ENCODE results near the gene BOLA1. TPM values are rescaled to one million over a fixed set of nuclear protein-coding genes. Genes with fewer than 3 reads are reported as not detected.
A peak's percentile ranks its signal among the peaks of the same experiment; 100 is the strongest.

The BOLA1 gene
- total RNA-seq, 2 donors from 2014 or later = 5.3 to 7.2 TPM

DNA sequence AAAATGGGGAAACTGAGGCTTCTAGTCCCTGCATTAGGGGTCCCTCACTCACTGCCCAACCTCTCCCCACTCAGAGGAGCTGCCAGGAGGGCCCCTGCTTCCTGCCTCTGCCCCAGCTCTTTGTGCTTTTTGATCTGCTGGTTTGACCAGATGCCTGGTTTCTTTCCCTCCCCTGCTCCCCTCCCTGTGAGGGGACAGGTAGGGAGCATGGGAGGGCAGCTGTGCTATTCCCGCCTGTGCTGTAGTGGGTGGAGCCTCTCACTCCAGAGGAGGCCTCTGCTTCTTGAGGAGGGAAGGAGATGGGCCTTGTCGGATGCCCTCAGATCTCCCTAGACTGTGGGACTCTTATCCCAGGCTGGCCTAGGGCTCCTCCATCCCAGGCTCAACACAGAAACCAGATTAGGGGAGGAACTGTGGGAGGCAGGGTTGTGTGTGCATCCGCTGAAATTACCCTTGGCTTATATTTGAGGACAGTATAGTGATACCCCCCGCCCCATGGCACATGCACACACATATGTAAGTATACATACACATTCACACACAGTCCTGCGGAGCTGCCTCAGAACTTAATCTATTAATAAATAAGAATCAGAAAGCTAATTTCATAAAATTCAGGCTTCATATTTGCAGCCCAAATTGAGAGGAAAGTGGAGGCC lies 4.6 kb downstream of the BOLA1 start:
- peak overlapping the region; percentile 74 for H3K27ac Mint-ChIP-seq

DNA sequence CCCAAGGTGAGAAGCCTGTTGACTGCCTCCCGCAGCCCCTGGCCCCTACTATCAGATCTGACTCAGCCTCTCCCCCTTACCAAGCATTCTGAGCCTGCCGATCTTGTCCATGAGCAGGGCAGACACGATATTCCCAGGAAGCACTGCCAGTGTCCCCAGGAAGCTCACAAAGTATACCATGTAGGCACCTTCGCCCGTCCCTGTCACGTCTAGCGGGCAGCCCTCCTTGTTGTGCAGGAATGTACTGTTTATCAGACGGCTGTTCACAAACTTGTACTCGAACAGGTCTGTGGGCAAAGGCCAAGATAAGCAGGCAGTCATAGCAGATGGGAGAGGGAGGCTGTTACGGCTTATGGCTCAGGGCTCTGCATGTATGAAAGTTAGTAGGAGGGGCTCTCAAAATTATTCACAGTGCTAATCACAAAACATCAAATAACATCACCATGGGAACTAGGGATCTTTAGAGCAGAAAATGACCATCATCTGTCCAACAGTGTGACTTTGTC lies 7.3 kb downstream of the BOLA1 start:
- peaks cover 12% of the 10 kb centered on the region for H3K4me1 Mint-ChIP-seq
- no peak overlapping the region for H3K4me3 Mint-ChIP-seq
- H3K27ac Mint-ChIP-seq = no peak overlapping the region
- no peak for ATAC-seq
- H3K9me3 ChIP-seq (ENCODE audit: control insufficient read depth, low read length, poor library complexity, severe bottlenecking) = no peaks in the 10 kb centered on the region
- H3K27me3 Mint-ChIP-seq = no peaks in the 10 kb centered on the region
- no peak for DNase-seq
- H3K36me3 Mint-ChIP-seq (ENCODE audit: low read depth) = peaks cover 2% of the 10 kb centered on the region

More for the DNA sequence above, 4.6 kb downstream of the BOLA1 start:
- Mint-ChIP-seq H3K27me3 (no peaks in the 10 kb centered on the region), H3K4me1 (peaks cover 20% of the 10 kb centered on the region), H3K4me3 (no peak overlapping the region), H3K36me3 (ENCODE audit: low read depth) (peaks cover 2% of the 10 kb centered on the region)
- ATAC-seq = no peak
- no peaks in the 10 kb centered on the region for H3K9me3 ChIP-seq (ENCODE audit: control insufficient read depth, low read length, poor library complexity, severe bottlenecking)
- no peak for DNase-seq

DNA sequence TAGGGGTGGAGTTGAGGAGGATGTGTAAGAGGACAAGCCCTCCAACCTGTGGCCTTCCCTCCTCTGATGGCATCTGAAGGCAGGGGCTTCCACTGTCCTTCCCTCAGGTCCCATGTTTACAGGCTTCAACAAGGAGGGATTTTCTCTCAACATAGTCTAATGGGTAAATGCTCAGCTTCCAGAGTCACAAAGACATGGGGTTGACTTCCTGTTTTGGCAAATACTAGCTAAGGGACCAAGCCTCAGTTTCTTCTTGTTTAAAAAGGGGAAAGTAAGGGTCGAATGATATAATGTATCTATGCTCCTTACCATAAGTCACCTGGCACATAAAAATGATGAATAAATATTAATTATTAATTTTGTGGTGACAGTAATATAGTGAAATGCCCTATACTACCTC lies 15.2 kb downstream of the BOLA1 start:
- ATAC-seq (no peak), DNase-seq (no peak)
- Mint-ChIP-seq H3K4me1 (peaks cover 24% of the 10 kb centered on the region), H3K27me3 (no peaks in the 10 kb centered on the region), H3K36me3 (ENCODE audit: low read depth) (no peaks in the 10 kb centered on the region), H3K27ac (peak overlapping the region; percentile 84), H3K4me3 (no peak overlapping the region)
- H3K9me3 ChIP-seq (ENCODE audit: control insufficient read depth, low read length, poor library complexity, severe bottlenecking) = no peaks in the 10 kb centered on the region

DNA sequence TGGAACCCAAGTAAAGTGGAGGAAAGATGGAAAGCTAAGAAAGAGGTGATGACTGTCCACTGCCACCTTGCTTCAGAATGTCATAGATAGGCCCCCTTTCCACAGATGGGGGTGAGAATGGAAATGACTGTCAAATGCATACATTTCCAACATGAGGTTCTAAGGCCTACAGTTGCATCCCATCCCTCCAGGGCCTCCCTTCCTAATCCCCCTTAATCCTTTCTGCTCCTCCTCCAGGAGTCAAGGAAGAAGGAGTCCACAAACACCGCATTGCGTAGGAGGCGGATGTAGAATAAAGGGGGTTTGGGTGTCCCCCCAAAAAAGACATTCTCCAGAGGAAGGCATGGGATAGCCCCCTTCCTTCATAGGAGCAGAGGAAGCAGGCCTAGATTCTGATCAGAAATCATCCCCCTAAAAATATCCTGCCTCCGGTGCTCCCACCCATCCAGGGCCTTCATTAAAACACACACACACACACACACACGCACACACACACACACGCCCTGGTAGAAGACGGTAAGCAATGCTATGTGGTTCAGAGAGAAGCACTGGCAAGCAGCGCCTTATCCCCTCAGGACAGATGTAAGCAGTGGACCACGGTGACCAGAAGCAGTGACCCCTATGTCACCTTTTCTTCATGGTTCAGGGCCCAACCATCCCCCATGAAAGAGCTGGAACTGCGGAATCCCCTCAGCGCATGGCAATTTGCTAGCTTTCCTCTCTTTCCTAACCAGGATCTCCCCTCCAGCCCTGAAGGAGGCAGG lies 16.2 kb downstream of the BOLA1 start:
- Mint-ChIP-seq H3K27me3 (no peaks in the 10 kb centered on the region), H3K36me3 (ENCODE audit: low read depth) (no peaks in the 10 kb centered on the region), H3K27ac (peak overlapping the region; percentile 84), H3K4me3 (peak overlapping the region; percentile 90), H3K4me1 (peaks cover 24% of the 10 kb centered on the region)
- DNase-seq (no peak), ATAC-seq (no peak)
- no peaks in the 10 kb centered on the region for H3K9me3 ChIP-seq (ENCODE audit: control insufficient read depth, low read length, poor library complexity, severe bottlenecking)

DNA sequence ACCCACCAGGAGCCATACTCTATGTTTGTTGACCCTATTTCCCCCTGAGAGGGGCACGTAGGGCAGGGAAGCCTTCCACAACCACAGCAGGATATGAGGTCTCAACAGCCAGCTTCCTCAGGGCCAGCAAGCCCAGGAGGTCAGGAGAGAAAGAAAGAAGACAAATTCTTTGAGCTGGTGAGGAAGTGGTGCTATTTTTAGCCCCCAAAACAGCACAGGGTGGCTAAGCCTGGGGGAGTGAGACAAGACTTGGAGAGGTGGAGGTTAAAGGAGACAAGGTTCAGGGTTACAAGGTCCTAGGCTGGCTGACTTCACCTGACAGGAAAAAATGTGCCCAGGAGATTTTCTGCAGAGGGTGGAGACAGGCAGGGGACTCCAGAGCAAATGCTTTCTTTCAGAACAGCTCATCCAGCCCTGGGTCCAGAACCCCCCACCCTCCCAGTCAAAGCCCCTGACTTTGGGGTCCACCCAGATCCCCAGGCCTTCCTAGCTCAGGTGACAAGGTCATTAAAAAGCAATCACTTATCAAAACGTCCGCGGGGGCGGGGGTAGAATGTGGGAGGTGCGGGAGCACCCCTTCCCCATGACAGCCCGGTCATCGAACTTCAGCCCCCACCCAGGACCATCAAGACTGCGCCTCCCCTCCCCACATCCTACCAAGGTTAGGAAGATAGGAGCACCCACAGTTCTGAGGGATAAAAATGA lies 17.0 kb downstream of the BOLA1 start:
- no peaks in the 10 kb centered on the region for H3K36me3 Mint-ChIP-seq (ENCODE audit: low read depth)
- H3K4me3 Mint-ChIP-seq = peak overlapping the region; percentile 90
- H3K4me1 Mint-ChIP-seq = peaks cover 21% of the 10 kb centered on the region
- ATAC-seq (no peak), DNase-seq (no peak)
- H3K9me3 ChIP-seq (ENCODE audit: control insufficient read depth, low read length, poor library complexity, severe bottlenecking) = no peaks in the 10 kb centered on the region
- H3K27me3 Mint-ChIP-seq = no peaks in the 10 kb centered on the region
- peak overlapping the region; percentile 84 for H3K27ac Mint-ChIP-seq

DNA sequence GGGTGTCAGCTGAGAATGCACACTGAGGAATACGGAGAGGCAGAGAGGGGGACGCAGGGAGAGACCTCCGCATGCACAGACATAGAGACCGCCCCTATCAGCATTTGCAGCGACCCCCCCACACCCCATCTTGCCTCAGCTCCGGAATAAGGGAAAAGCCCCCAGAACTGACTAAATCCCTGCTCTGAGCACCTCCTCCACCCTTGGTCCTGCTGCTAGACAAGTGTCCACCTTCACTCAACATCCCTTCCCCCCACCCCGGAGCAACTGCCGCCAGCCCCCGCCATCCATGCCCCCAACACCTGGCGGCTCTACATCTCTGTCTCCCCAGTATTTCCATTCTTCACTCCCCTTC lies 17.5 kb downstream of the BOLA1 start:
- no peak for ATAC-seq

DNA sequence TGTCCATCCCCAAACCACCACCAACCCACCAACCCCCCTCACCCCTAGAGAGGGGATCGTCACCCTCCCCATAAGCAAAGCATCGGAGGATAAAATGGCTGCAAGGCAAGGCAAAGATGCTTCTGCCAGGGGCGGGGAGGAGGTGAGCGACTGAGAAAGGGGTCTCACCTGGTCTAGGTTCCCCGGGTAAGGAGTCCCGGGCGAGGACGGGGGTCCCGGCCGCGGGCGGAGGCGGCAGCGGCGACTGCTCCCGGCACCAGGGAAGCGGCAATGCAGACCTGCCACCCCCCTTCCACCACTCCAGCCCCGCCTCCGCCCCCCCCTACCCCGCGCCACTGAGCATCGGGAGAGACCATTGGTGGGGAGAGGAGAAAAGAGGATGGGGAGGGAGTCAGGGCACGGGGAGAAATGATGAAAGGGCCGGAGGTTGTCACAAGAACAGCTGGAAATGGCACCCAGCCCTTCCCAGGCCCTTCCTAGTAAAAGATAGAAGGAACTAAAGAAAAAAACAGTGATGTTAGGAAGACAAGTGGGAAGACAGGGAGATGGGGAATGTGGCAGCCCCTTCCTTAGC lies 18.3 kb downstream of the BOLA1 start, which contains the start of gene SV2A:
Gene SV2A (minus strand): TSS at position 274 of the 574 bp plus-strand sequence. CDS start 4,004 bp downstream, outside the sequence.
- peak within 1 kb of the TSS; percentile 90 for H3K4me3 Mint-ChIP-seq

More for the DNA sequence above, 17.5 kb downstream of the BOLA1 start:
- Mint-ChIP-seq H3K36me3 (ENCODE audit: low read depth) (no peaks in the 10 kb centered on the region), H3K4me3 (peak overlapping the region; percentile 90), H3K4me1 (peaks cover 18% of the 10 kb centered on the region), H3K27me3 (no peaks in the 10 kb centered on the region), H3K27ac (peak overlapping the region; percentile 84)
- H3K9me3 ChIP-seq (ENCODE audit: control insufficient read depth, low read length, poor library complexity, severe bottlenecking) = no peaks in the 10 kb centered on the region
- no peak for DNase-seq

DNA sequence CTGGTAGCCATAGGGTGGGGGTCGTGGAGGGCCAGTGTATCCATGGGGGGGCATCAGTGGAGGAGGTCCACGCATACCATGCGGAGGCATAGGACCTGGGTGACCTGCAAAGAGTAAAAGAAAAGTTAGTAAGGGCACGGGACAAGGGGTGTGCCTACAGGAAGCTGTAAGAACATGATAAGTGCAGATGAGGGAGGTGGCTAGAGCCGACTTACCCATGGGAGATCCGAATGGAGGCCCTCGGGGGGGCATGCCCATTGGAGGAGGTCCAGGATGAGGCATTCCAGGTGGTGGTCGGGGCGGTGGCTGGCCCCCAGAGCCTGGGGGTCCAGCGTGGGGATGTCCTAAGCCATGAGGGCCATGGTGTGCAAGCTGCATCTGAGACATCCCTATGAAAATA lies 24.3 kb downstream of the BOLA1 start:
- Mint-ChIP-seq H3K4me1 (peaks cover 36% of the 10 kb centered on the region), H3K27ac (no peak overlapping the region), H3K4me3 (peak overlapping the region; percentile 68), H3K27me3 (no peaks in the 10 kb centered on the region), H3K36me3 (ENCODE audit: low read depth) (peaks cover 24% of the 10 kb centered on the region)
- H3K9me3 ChIP-seq (ENCODE audit: control insufficient read depth, low read length, poor library complexity, severe bottlenecking) = no peaks in the 10 kb centered on the region
- DNase-seq = no peak
- no peak for ATAC-seq

More for the DNA sequence above, 18.3 kb downstream of the BOLA1 start, which contains the start of gene SV2A:
- Mint-ChIP-seq H3K4me1 (peaks cover 17% of the 10 kb centered on the region), H3K36me3 (ENCODE audit: low read depth) (no peaks in the 10 kb centered on the region), H3K27ac (peak within 1 kb of the TSS; percentile 84), H3K27me3 (no peaks in the 10 kb centered on the region)
- peak in 2 of 3 donors; percentile 33 to 47 for DNase-seq
- ATAC-seq = peak; percentile 72
- no peaks in the 10 kb centered on the region for H3K9me3 ChIP-seq (ENCODE audit: control insufficient read depth, low read length, poor library complexity, severe bottlenecking)

DNA sequence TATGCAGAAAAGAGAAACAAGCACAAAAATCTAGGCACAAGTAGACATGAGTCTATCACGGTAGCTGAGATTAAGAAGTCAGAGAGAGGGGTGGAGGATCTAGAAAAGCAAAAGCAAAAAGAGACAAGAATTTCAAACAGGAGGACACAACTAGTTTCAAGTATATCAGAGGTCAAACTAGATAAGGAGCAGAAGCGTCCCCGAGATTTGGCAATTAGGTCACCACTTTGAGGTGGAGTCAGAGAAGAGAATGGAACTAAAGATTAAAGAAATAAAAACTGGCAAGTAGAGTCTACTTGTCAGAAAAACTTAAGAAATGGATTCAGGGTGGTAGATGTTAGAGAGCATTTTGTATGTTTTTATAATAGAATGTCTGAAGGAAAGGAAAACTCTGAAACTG lies 26.0 kb downstream of the BOLA1 start:
- no peaks in the 10 kb centered on the region for H3K9me3 ChIP-seq (ENCODE audit: control insufficient read depth, low read length, poor library complexity, severe bottlenecking)
- peaks cover 36% of the 10 kb centered on the region for H3K4me1 Mint-ChIP-seq
- no peak for ATAC-seq
- H3K27ac Mint-ChIP-seq = peak overlapping the region; percentile 85
- H3K4me3 Mint-ChIP-seq = peak overlapping the region; percentile 81
- no peaks in the 10 kb centered on the region for H3K27me3 Mint-ChIP-seq
- DNase-seq = no peak
- H3K36me3 Mint-ChIP-seq (ENCODE audit: low read depth) = peaks cover 24% of the 10 kb centered on the region

DNA sequence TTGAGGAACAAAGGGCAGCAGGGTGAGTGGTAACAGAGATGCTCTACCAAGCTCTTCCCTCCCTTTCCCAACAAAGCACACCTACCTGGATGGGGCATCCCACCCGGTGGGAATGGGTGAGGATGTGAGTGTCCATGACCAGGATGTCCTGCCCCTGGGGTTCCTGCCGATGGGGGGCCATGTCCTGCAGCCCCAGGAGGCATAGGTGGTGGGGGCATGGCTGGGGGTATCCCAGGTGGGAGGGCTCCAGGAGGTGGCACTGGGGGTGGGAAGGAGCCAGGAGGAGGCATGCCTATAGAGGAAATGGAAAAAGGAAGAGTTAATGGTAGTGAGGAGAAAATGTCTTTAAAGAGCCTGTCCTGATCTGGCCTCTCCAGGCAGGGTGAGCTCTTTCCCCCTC lies 26.4 kb downstream of the BOLA1 start:
- Mint-ChIP-seq H3K36me3 (ENCODE audit: low read depth) (peaks cover 26% of the 10 kb centered on the region), H3K4me1 (peaks cover 39% of the 10 kb centered on the region), H3K27me3 (no peaks in the 10 kb centered on the region), H3K27ac (peak overlapping the region; percentile 85), H3K4me3 (peak overlapping the region; percentile 97)
- no peaks in the 10 kb centered on the region for H3K9me3 ChIP-seq (ENCODE audit: control insufficient read depth, low read length, poor library complexity, severe bottlenecking)
- DNase-seq (no peak), ATAC-seq (no peak)

DNA sequence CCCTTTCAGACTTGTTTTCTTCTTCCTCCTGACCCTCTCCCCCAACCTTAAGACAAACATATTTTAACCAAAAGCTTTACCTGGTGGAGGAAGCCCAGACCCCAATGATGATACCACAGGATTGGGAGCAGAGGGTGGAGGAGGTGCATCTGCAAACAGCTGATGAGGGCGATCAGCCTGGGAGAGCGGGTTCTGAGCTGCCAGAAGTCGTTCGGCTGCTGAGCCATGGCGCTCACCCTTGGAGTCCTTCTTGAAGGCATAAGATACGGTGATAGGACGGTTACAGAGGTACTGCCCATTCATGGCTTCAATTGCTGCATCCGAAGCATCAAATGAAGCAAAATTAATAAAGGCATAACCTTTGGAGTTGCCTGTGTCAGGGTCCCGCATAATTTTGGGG lies 26.9 kb downstream of the BOLA1 start:
- peaks cover 42% of the 10 kb centered on the region for H3K4me1 Mint-ChIP-seq
- DNase-seq = no peak
- H3K27me3 Mint-ChIP-seq = no peaks in the 10 kb centered on the region
- H3K4me3 Mint-ChIP-seq = peak overlapping the region; percentile 97
- no peaks in the 10 kb centered on the region for H3K9me3 ChIP-seq (ENCODE audit: control insufficient read depth, low read length, poor library complexity, severe bottlenecking)
- no peak for ATAC-seq
- peaks cover 28% of the 10 kb centered on the region for H3K36me3 Mint-ChIP-seq (ENCODE audit: low read depth)
- peak overlapping the region; percentile 85 for H3K27ac Mint-ChIP-seq

DNA sequence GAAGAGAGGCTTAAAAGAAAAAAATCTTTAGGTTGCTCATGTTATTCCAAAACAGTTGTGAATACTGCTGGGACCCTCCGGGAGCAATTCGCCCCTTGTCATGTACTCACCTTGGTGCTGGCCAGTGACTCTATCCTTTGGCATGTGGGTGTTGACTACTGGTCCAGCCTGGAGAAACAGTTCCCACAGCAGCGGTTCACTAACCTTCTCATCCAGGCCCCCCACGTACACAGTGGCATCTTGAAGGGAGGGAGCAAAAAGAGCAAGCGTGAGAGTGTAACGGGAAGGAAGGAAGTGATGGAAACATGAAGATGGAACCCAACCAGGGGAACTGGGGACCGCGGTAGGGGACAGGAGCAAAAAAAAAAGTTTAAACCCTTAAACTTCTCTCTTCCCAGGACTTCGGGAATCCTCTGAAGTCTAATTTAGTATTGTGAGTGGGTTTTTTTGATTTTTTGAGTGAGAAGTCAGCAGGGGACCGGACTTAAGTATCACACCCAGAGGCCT lies 27.7 kb downstream of the BOLA1 start:
- Mint-ChIP-seq H3K36me3 (ENCODE audit: low read depth) (peaks cover 30% of the 10 kb centered on the region), H3K4me3 (peak overlapping the region; percentile 97), H3K27ac (peak overlapping the region; percentile 96), H3K4me1 (peaks cover 46% of the 10 kb centered on the region), H3K27me3 (peaks cover 7% of the 10 kb centered on the region)
- DNase-seq = no peak
- no peaks in the 10 kb centered on the region for H3K9me3 ChIP-seq (ENCODE audit: control insufficient read depth, low read length, poor library complexity, severe bottlenecking)
- no peak for ATAC-seq
